Trophoblast cell (in vitro differentiated cells and primary cell): ENCODE data around the gene TENM3.

Experiments used
- DNase-seq, 2 donors: peaks; one replicate each; pipeline ENCODE4 v3.0.0-alpha.2; 2016
- H2AFZ ChIP-seq: 2 replicates; pipeline ENCODE4 v1.6.1; 2013; ENCODE audit warnings: low read length, moderate library complexity, mild to moderate bottlenecking; ENCODE audit not compliant: insufficient read depth, poor library complexity
- H2AK5ac ChIP-seq: 2 replicates; pipeline ENCODE4 v1.6.1; 2013; ENCODE audit warnings: mild to moderate bottlenecking, low read length
- H2BK120ac ChIP-seq: 2 replicates; pipeline ENCODE4 v1.6.1; 2013; ENCODE audit warnings: low read length, mild to moderate bottlenecking, moderate library complexity; ENCODE audit not compliant: insufficient read depth, poor library complexity
- H2BK12ac ChIP-seq: 2 replicates; pipeline ENCODE4 v1.6.1; 2013; ENCODE audit warnings: mild to moderate bottlenecking, low read length, moderate library complexity
- H2BK5ac ChIP-seq: 2 replicates; pipeline ENCODE4 v1.6.1; 2013; ENCODE audit warnings: low read length, low read depth, moderate library complexity, mild to moderate bottlenecking; ENCODE audit not compliant: poor library complexity
- H3K14ac ChIP-seq: 2 replicates; pipeline ENCODE4 v1.6.1; 2013; ENCODE audit warnings: mild to moderate bottlenecking, low read length
- H3K18ac ChIP-seq: 2 replicates; pipeline ENCODE4 v1.6.1; 2013; ENCODE audit warnings: mild to moderate bottlenecking, low read length
- H3K23ac ChIP-seq: 2 replicates; pipeline ENCODE4 v1.6.1; 2013; ENCODE audit warnings: low read length
- H3K27ac ChIP-seq: 2 replicates; pipeline ENCODE4 v1.5.1; 2013; ENCODE audit warnings: low read depth, mild to moderate bottlenecking, inconsistent platforms, low read length, moderate library complexity
- H3K27me3 ChIP-seq: 2 replicates; pipeline ENCODE4 v1.6.1; 2013; ENCODE audit warnings: inconsistent platforms, mild to moderate bottlenecking, low read length, moderate library complexity; ENCODE audit not compliant: insufficient read depth
- H3K36me3 ChIP-seq, 2 experiments: 1 replicate in 1 of 2; 2 replicates in 1 of 2; pipeline ENCODE4 v1.6.1; 2013; ENCODE audit warnings: low read length in 2 of 2, mild to moderate bottlenecking in 2 of 2, moderate library complexity in 1 of 2; ENCODE audit not compliant: insufficient read depth in 2 of 2, control insufficient read depth in 1 of 2
- H3K4ac ChIP-seq: 2 replicates; pipeline ENCODE4 v1.6.1; 2013; ENCODE audit warnings: low read depth, mild to moderate bottlenecking, low read length, moderate library complexity
- H3K4me1 ChIP-seq, 2 experiments: 1 replicate in 1 of 2; 2 replicates in 1 of 2; pipeline ENCODE4 v1.6.1; 2013; ENCODE audit warnings: low read length in 2 of 2, mild to moderate bottlenecking in 2 of 2, moderate library complexity in 1 of 2; ENCODE audit not compliant: insufficient read depth in 2 of 2, control insufficient read depth in 1 of 2
- H3K4me2 ChIP-seq: 2 replicates; pipeline ENCODE4 v1.6.1; 2013; ENCODE audit warnings: inconsistent platforms, mild to moderate bottlenecking, low read length, moderate library complexity
- H3K4me3 ChIP-seq: 2 replicates; pipeline ENCODE4 v1.5.1; 2013; ENCODE audit warnings: mild to moderate bottlenecking, low read depth, low read length, inconsistent platforms
- H3K79me1 ChIP-seq: one replicate; pipeline ENCODE4 v1.6.1; 2013; ENCODE audit warnings: low read length
- H3K79me2 ChIP-seq: 2 replicates; pipeline ENCODE4 v1.6.1; 2013; ENCODE audit warnings: low read length, mild to moderate bottlenecking; ENCODE audit not compliant: control insufficient read depth, insufficient read depth, poor library complexity
- H3K9ac ChIP-seq: 2 replicates; pipeline ENCODE4 v1.6.1; 2013; ENCODE audit warnings: mild to moderate bottlenecking, low read length
- H3K9me3 ChIP-seq: 2 replicates; pipeline ENCODE4 v1.6.1; 2013; ENCODE audit warnings: low read depth, mild to moderate bottlenecking, control low read depth, inconsistent platforms, low read length; ENCODE audit not compliant: insufficient read depth
- H4K12ac ChIP-seq: 2 replicates; pipeline ENCODE4 v1.6.1; 2013; ENCODE audit warnings: low read depth, mild to moderate bottlenecking, low read length, moderate library complexity
- H4K8ac ChIP-seq: 2 replicates; pipeline ENCODE4 v1.6.1; 2013; ENCODE audit warnings: low read depth, mild to moderate bottlenecking, low read length, moderate library complexity
- H4K91ac ChIP-seq: one replicate; pipeline ENCODE4 v1.6.1; 2013; ENCODE audit warnings: low read depth, mild to moderate bottlenecking, low read length, moderate library complexity
- WGBS: extraction: QIAGEN DNeasy Blood & Tissue Kit; methylation state at CpG from one replicate; pipeline ENCODE4 v1.1.7; 2013; ENCODE audit warnings: missing lambda C conversion rate; ENCODE audit not compliant: insufficient read length, insufficient coverage; ENCODE audit errors: extremely low coverage; 5-methylcytosine and 5-hydroxymethylcytosine counted together

TENM3 gene

GRCh38 chr4:182492423-182492822 lies 249.2 kb downstream of the TENM3 start:
- DNase-seq = peak in 1 of 2 donors; percentile 43
- Histone ChIP-seq H3K79me2 (no peaks in the 10 kb centered on the region), H3K27me3 (no peaks in the 10 kb centered on the region), H2BK5ac (no peak overlapping the region), H3K4ac (no peak overlapping the region), H2BK120ac (no peak overlapping the region), H4K8ac (no peak overlapping the region), H3K27ac (no peak overlapping the region), H3K23ac (no peak overlapping the region), H2BK12ac (no peak overlapping the region), H3K4me1 (no peaks in the 10 kb centered on the region), H3K14ac (no peak overlapping the region), H3K79me1 (no peaks in the 10 kb centered on the region), H3K36me3 (peaks cover 1 to 2% of the 10 kb centered on the region in 2 experiments), H3K9me3 (no peaks in the 10 kb centered on the region), H4K12ac (no peak overlapping the region), H4K91ac (no peak overlapping the region), H3K9ac (no peak overlapping the region), H3K4me2 (no peak overlapping the region), H3K18ac (no peak overlapping the region), H2AFZ (no peak overlapping the region), H2AK5ac (no peak overlapping the region), H3K4me3 (no peak overlapping the region)
- no CpG with 5 or more reads among the region's 3 CpGs for WGBS

DNA sequence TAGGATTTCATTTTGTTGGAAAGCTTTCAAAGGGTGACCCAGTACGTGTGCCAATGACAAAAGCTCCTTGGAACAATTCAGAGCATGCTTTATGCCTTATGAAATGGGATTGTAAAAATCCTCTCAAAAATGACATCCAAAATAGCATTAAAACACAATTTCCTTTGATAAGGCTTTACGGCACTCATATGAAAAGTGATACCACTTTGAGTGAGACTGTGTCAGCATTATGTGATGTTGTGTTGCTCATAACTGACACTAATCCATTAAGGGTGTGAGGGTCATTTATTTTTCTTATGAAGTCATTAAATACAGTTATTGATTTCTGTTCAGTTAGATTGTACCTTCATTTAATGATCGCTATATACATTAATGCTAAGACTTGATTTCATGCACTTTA lies 250.2 kb downstream of the TENM3 start:
- H3K27me3 ChIP-seq = no peaks in the 10 kb centered on the region
- no peak overlapping the region for H3K23ac ChIP-seq
- no peak overlapping the region for H3K4me2 ChIP-seq
- H2AFZ ChIP-seq = no peak overlapping the region
- H3K14ac ChIP-seq = no peak overlapping the region
- H4K91ac ChIP-seq = no peak overlapping the region
- H3K9me3 ChIP-seq = no peaks in the 10 kb centered on the region
- H3K4me1 ChIP-seq = no peaks in the 10 kb centered on the region
- no peaks in the 10 kb centered on the region for H3K79me2 ChIP-seq
- H2BK120ac ChIP-seq = no peak overlapping the region
- H3K27ac ChIP-seq = no peak overlapping the region
- no peaks in the 10 kb centered on the region for H3K79me1 ChIP-seq
- no peak overlapping the region for H2BK5ac ChIP-seq
- H4K12ac ChIP-seq = no peak overlapping the region
- H3K18ac ChIP-seq = no peak overlapping the region
- no peak overlapping the region for H4K8ac ChIP-seq
- H2AK5ac ChIP-seq = no peak overlapping the region
- no peak overlapping the region for H3K9ac ChIP-seq
- H3K4me3 ChIP-seq = no peak overlapping the region
- peaks cover 1 to 2% of the 10 kb centered on the region in 2 experiments for H3K36me3 ChIP-seq
- no peak overlapping the region for H3K4ac ChIP-seq
- no peak for DNase-seq
- H2BK12ac ChIP-seq = no peak overlapping the region
- WGBS = no CpG with 5 or more reads among the region's 3 CpGs

GRCh38 chr4:182494103-182494502 lies 250.9 kb downstream of the TENM3 start:
- no peak overlapping the region for H3K23ac ChIP-seq
- no peak for DNase-seq
- H3K14ac ChIP-seq = no peak overlapping the region
- H3K27ac ChIP-seq = no peak overlapping the region
- H3K27me3 ChIP-seq = no peaks in the 10 kb centered on the region
- H3K4me3 ChIP-seq = no peak overlapping the region
- H3K4me2 ChIP-seq = no peak overlapping the region
- H3K79me2 ChIP-seq = no peaks in the 10 kb centered on the region
- no CpG with 5 or more reads among the region's 2 CpGs for WGBS
- H3K18ac ChIP-seq = no peak overlapping the region
- H4K12ac ChIP-seq = no peak overlapping the region
- no peak overlapping the region for H2AK5ac ChIP-seq
- no peak overlapping the region for H2AFZ ChIP-seq
- H3K36me3 ChIP-seq = no peaks in the 10 kb centered on the region
- H2BK12ac ChIP-seq = no peak overlapping the region
- H4K91ac ChIP-seq = no peak overlapping the region
- no peaks in the 10 kb centered on the region for H3K9me3 ChIP-seq
- no peaks in the 10 kb centered on the region for H3K79me1 ChIP-seq
- no peaks in the 10 kb centered on the region for H3K4me1 ChIP-seq
- H2BK120ac ChIP-seq = no peak overlapping the region
- no peak overlapping the region for H4K8ac ChIP-seq
- H3K9ac ChIP-seq = no peak overlapping the region
- H2BK5ac ChIP-seq = no peak overlapping the region
- H3K4ac ChIP-seq = no peak overlapping the region

- Histone ChIP-seq H2AFZ (no peak overlapping the region), H3K79me1 (no peaks in the 10 kb centered on the region), H3K14ac (no peak overlapping the region), H4K12ac (no peak overlapping the region), H3K4me2 (no peak overlapping the region), H3K36me3 (no peaks in the 10 kb centered on the region), H3K4me1 (no peaks in the 10 kb centered on the region), H3K27me3 (no peaks in the 10 kb centered on the region), H3K9me3 (no peaks in the 10 kb centered on the region), H3K4me3 (no peak overlapping the region), H2BK120ac (no peak overlapping the region), H4K91ac (no peak overlapping the region), H3K4ac (no peak overlapping the region), H2BK5ac (no peak overlapping the region), H3K27ac (no peak overlapping the region), H3K23ac (no peak overlapping the region), H3K9ac (no peak overlapping the region), H4K8ac (no peak overlapping the region), H2AK5ac (no peak overlapping the region), H3K18ac (no peak overlapping the region), H3K79me2 (no peaks in the 10 kb centered on the region), H2BK12ac (no peak overlapping the region)
- DNase-seq = no peak
- WGBS = no CpG with 5 or more reads among the region's 5 CpGs
Measured at GRCh38 chr4:182495031-182495430, 251.8 kb downstream of the TENM3 start.
